ENCODE results near the gene FOXN3.

FOXN3 gene

DNA sequence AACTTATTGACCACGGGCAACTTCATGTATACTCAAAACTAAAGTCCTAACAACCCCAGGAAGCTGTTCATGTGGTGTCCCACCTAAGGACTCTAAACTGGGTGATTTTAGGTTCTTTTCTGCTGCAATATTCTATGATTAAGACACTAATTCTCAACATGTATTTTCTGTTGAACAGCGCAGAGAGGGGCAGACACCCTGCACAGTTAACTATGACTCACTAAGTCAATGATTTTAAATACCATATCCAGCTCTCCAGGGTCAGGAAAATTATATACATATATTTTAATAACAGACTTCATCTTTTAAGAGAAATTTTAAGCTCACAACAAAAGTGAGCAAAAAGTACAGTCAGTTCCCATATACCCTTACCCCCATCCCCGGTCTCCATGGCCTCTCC lies 85.0 kb downstream of the FOXN3 start:
- H3K27ac ChIP-seq (ENCODE audit: low read length) = peak overlapping the region; percentile 42
- TF ChIP-seq, protein P1, sequence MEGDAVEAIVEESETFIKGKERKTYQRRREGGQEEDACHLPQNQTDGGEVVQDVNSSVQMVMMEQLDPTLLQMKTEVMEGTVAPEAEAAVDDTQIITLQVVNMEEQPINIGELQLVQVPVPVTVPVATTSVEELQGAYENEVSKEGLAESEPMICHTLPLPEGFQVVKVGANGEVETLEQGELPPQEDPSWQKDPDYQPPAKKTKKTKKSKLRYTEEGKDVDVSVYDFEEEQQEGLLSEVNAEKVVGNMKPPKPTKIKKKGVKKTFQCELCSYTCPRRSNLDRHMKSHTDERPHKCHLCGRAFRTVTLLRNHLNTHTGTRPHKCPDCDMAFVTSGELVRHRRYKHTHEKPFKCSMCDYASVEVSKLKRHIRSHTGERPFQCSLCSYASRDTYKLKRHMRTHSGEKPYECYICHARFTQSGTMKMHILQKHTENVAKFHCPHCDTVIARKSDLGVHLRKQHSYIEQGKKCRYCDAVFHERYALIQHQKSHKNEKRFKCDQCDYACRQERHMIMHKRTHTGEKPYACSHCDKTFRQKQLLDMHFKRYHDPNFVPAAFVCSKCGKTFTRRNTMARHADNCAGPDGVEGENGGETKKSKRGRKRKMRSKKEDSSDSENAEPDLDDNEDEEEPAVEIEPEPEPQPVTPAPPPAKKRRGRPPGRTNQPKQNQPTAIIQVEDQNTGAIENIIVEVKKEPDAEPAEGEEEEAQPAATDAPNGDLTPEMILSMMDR (IDR thresholded peaks at IDR 0.05; ENCODE audit: low read depth, low read length) = no peak
- TF ChIP-seq EZH2phosphoT487 (IDR thresholded peaks at IDR 0.05; ENCODE audit: low read depth) = no peak
- peak overlapping the region; percentile 47 for H3K4me2 ChIP-seq (ENCODE audit: low read length)
- H3K36me3 ChIP-seq (replicated peaks; ENCODE audit: low read depth, low read length) = peaks cover 6% of the 10 kb centered on the region
- H3K27me3 ChIP-seq (ENCODE audit: low read depth, low read length) = no peaks in the 10 kb centered on the region
- H2AFZ ChIP-seq (ENCODE audit: low read depth, low read length) = no peak overlapping the region
- H4K20me1 ChIP-seq (ENCODE audit: insufficient read depth, low read length) = no peaks in the 10 kb centered on the region
- no peak overlapping the region for H3K9ac ChIP-seq (ENCODE audit: low read length)
- no peaks in the 10 kb centered on the region for H3K9me3 ChIP-seq (ENCODE audit: insufficient read depth, low read length)
- H3K4me3 ChIP-seq (ENCODE audit: low read length) = peak overlapping the region; percentile 13; the same call in 1 of the 2 replicates
- peaks cover 4% of the 10 kb centered on the region; the same call in 1 of the 2 replicates for H3K79me2 ChIP-seq (ENCODE audit: low read length)
- H3K4me1 ChIP-seq (ENCODE audit: low read length) = peaks cover 21% of the 10 kb centered on the region

- H3K9ac ChIP-seq (ENCODE audit: low read length) = no peak overlapping the region
- H3K36me3 ChIP-seq (replicated peaks; ENCODE audit: low read depth, low read length) = peaks cover 6% of the 10 kb centered on the region
- H3K79me2 ChIP-seq (ENCODE audit: low read length) = peaks cover 4% of the 10 kb centered on the region; the same call in 1 of the 2 replicates
Observed at GRCh38 chr14:89331398-89331797, 85.6 kb downstream of the FOXN3 start.

GRCh38 chr14:89330236-89331002 lies 86.6 kb downstream of the FOXN3 start:
- no peak overlapping the region for H2AFZ ChIP-seq (ENCODE audit: low read depth, low read length)
- H3K36me3 ChIP-seq (replicated peaks; ENCODE audit: low read depth, low read length) = peaks cover 6% of the 10 kb centered on the region
- peaks cover 21% of the 10 kb centered on the region for H3K4me1 ChIP-seq (ENCODE audit: low read length)
- no peaks in the 10 kb centered on the region for H3K27me3 ChIP-seq (ENCODE audit: low read depth, low read length)
- TF ChIP-seq EZH2phosphoT487 (IDR thresholded peaks at IDR 0.05; ENCODE audit: low read depth) = no peak
- H3K9ac ChIP-seq (ENCODE audit: low read length) = no peak overlapping the region
- H3K9me3 ChIP-seq (ENCODE audit: insufficient read depth, low read length) = no peaks in the 10 kb centered on the region
- H3K79me2 ChIP-seq (ENCODE audit: low read length) = peaks cover 4% of the 10 kb centered on the region; the same call in 1 of the 2 replicates
- no peak overlapping the region for H3K27ac ChIP-seq (ENCODE audit: low read length)
- no peaks in the 10 kb centered on the region for H4K20me1 ChIP-seq (ENCODE audit: insufficient read depth, low read length)
- no peak overlapping the region for H3K4me2 ChIP-seq (ENCODE audit: low read length)
- no peak overlapping the region for H3K4me3 ChIP-seq (ENCODE audit: low read length)

More at GRCh38 chr14:89331398-89331797, 85.6 kb downstream of the FOXN3 start:
- TF ChIP-seq EZH2phosphoT487 (IDR thresholded peaks at IDR 0.05; ENCODE audit: low read depth) = no peak
- TF ChIP-seq, protein P1 (IDR thresholded peaks at IDR 0.05; ENCODE audit: low read depth, low read length) = no peak
- Histone ChIP-seq H4K20me1 (ENCODE audit: insufficient read depth, low read length) (no peaks in the 10 kb centered on the region), H2AFZ (ENCODE audit: low read depth, low read length) (no peak overlapping the region), H3K4me1 (ENCODE audit: low read length) (peaks cover 21% of the 10 kb centered on the region), H3K4me2 (ENCODE audit: low read length) (peak overlapping the region; percentile 47), H3K27ac (ENCODE audit: low read length) (peak overlapping the region; percentile 42), H3K9me3 (ENCODE audit: insufficient read depth, low read length) (no peaks in the 10 kb centered on the region), H3K27me3 (ENCODE audit: low read depth, low read length) (no peaks in the 10 kb centered on the region), H3K4me3 (ENCODE audit: low read length) (peak overlapping the region; percentile 13; the same call in 1 of the 2 replicates)

DNA sequence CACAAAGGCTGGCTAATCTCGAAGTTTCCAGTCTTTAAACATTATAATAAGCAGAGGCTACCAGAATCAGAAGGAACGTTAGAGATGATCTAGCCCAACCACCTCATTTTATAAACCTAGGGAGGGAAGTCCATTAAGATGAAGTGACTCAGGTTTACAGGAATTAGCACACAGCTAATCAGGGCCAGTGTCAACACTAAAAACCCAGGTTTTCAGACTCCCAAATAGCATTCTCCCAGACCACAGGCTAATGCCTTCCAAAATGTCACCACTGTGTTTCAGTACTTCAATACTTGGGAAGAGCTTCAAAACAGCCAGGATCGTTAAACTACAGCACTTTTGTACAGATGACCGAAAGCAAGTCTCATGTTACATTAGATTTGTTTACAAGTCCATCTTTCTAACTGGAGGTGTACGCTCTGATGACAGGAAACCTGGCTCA lies 89.2 kb downstream of the FOXN3 start:
- Histone ChIP-seq H4K20me1 (ENCODE audit: insufficient read depth, low read length) (peaks cover 5% of the 10 kb centered on the region), H3K9ac (ENCODE audit: low read length) (no peak overlapping the region), H3K27me3 (ENCODE audit: low read depth, low read length) (no peaks in the 10 kb centered on the region), H3K4me1 (ENCODE audit: low read length) (peaks cover 30% of the 10 kb centered on the region), H3K9me3 (ENCODE audit: insufficient read depth, low read length) (no peaks in the 10 kb centered on the region), H3K79me2 (ENCODE audit: low read length) (peaks cover 7% of the 10 kb centered on the region; the same call in 1 of the 2 replicates), H3K4me2 (ENCODE audit: low read length) (no peak overlapping the region), H2AFZ (ENCODE audit: low read depth, low read length) (no peak overlapping the region), H3K4me3 (ENCODE audit: low read length) (no peak overlapping the region), H3K27ac (ENCODE audit: low read length) (no peak overlapping the region), H3K36me3 (replicated peaks; ENCODE audit: low read depth, low read length) (peaks cover 6% of the 10 kb centered on the region)
- no peak for TF ChIP-seq EZH2phosphoT487 (IDR thresholded peaks at IDR 0.05; ENCODE audit: low read depth)
- TF ChIP-seq, protein P1 (IDR thresholded peaks at IDR 0.05; ENCODE audit: low read depth, low read length) = no peak

Data from OCI-LY3 (cell line).